ENCODE data around the gene IFIT1.
"Not testable (repeated sequence)": the region's sequence is repeated elsewhere in the genome, so short reads cannot be mapped to it uniquely, and the experiment has no call there.

Gene IFIT1

DNA sequence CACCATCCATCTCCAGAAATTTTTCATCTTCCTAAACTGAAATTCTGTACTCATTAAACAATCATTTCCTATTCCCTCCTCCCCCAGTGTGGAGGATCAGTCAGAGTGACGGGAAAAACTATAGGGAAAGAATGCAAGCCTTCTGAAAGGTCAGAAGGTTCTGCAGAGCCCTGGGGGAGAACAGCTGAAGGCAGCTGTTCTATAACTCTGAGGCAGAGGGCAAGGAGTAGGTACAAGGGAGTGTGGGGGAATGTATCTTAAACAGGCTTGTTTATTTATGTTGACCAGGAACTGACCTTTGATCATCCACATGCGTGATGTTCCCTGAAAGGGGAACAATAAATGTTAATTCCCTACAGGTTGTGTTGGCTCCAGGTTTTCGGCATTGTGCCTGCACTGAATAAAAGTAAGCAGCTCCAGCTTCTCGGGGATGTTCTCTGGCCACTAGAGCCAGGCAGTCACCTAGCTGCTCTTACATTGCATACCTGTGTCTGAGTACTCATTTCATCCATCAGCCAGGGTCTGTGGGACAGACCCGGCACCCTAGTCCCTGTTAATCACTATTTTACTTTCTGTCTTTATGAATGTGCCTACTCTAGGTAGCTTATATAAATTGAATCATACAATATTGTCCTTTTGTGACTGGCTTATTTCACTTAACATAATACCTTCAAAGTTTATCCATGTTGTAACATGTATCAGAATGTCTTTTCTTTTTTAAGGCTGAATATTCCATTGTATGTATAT is 5.8 kb downstream of the IFIT1 start:
- no peak for DNase-seq (ENCODE audit: low read depth)

DNA sequence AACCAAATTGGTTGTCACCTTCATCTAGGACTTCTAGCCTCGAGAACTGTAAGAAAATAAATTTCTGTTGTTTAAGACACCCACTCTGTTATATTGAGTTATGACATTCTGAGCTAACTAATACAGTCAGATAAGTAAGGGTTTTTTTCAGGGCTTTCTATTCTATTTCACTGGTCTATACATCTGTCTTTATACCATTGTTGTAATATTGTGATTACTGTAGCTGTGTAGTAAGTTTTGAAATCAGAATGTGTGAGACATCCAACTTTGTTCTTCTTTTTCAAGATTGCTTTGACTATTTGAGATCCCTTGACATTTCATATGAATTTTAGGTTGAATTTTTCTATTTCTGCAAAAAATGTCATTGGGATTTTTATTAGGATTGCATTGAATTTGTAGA is 7.5 kb downstream of the IFIT1 start:
- no peak for DNase-seq (ENCODE audit: low read depth)

DNA sequence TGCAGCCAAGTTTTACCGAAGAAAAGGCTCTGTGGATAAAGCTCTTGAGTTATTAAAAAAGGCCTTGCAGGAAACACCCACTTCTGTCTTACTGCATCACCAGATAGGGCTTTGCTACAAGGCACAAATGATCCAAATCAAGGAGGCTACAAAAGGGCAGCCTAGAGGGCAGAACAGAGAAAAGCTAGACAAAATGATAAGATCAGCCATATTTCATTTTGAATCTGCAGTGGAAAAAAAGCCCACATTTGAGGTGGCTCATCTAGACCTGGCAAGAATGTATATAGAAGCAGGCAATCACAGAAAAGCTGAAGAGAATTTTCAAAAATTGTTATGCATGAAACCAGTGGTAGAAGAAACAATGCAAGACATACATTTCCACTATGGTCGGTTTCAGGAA is 10.6 kb downstream of the IFIT1 start:
- DNase-seq (ENCODE audit: low read depth) = no peak

DNA sequence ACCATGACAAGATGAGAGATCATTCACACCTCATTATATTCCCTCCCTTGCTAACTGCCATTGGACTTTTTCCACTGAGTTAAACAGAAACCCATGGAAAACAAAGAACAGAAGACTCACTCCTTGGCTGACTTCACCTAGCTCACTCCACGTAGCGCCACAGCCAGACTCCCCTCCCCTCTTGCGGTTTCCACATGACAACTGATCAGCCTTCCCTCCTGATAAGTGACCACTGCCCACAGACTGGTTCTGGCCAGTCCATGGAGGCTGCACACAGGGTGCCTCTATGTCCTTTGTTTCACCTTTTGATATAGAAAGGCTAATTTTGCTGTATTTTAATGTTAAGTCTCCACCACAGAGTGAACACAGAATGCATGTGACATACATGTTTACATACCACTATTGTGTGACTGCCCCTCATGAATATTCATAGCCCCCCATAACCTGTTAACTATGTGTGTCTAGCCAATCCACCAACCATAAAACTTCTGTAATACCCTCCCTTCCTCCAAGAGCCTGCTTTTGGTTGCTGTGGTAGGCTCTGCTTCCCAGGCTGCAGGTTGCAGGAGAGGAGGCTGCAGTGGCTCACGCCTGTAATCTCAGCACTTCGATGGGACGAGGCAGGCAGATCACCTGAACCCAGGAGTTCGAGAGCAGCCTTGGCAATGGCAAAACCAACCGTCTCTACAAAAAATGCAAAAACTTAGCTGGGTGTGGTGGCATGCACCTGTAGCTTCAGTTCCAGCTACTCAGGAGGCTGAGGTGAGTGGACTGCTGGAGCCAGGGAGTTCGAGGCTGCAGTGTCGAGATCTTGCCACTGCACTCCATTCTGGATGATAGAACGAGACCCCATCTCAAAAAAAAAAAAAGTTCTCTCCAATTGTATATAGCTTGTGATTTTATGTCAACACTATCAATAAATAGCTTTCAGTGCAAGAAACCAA is 12.0 kb downstream of the IFIT1 start:
- DNase-seq (ENCODE audit: low read depth) = no peak

DNA sequence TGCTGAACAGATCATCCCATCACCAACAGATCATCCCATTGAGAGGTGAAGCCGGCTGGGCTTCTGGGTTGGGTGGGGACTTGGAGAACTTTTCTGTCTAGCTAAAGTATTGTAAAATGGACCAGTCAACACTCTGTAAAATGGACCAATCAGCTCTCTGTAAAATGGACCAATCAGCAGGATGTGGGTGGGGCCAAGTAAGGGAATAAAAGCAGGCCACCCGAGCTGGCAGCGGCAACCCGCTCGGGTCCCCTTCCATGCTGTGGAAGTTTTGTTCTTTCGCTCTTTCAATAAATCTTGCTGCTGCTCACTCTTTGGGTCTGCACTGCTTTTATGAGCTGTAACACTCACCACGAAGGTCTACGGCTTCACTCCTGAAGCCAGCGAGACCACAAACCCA is 13.8 kb downstream of the IFIT1 start:
- DNase-seq (ENCODE audit: low read depth) = not testable (repeated sequence)

DNA sequence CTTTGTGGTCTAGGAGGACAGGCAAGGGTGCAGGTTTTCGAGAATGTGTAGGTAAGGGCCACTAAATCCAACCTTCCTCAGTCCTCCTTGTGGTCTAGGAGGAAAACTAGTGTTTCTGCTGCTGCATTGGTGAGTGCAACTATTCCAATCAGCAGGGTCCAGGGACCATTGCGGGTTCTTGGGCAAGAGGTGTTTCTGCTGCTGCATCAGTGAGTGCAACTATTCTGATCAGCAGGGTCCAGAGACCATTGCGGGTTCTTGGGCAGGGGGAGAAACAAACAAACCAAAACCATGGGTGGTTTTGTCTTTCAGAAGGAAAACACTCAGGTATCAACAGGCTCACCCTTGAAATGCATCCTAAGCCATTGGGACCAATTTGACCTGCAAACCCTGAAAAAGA is 15.4 kb downstream of the IFIT1 start:
- not testable (repeated sequence) for DNase-seq (ENCODE audit: low read depth)

DNA sequence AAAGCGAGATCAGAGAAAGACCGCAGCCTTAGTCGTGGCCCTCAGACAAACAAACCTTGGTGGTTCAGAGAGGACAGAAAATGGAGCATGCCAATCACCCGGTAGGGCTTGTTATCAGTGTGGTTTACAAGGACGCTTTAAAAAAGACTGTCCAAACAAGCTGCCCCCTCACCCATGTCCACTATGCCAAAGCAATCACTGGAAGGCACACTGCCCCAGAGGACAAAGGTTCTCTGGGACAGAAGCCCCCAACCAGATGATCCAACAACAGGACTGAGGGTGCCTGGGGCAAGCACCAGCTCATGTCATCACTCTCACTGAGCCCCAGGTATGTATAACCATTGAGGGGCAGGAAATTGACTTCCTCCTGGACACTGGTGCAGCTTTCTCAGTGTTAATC is 16.9 kb downstream of the IFIT1 start:
- DNase-seq (ENCODE audit: low read depth) = not testable (repeated sequence)

DNA sequence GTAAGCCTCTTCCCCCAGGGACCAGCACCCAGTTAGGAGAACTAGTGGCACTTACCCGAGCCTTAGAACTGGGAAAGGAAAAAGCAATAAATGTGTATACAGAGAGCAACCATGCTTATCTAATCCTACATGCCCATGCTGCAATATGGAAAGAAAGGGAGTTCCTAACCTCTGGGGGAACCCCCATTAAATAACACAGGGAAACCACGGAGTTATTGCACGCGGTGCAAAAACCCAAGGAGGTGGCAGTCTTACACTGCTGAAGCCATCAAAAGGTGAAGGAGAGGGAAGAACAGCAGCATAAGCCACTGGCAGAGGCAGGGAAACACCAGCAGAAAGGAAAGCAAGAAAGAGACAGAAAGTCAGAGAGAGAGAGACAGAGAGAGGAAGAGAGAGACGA is 18.1 kb downstream of the IFIT1 start:
- DNase-seq (ENCODE audit: low read depth) = not testable (repeated sequence)

DNA sequence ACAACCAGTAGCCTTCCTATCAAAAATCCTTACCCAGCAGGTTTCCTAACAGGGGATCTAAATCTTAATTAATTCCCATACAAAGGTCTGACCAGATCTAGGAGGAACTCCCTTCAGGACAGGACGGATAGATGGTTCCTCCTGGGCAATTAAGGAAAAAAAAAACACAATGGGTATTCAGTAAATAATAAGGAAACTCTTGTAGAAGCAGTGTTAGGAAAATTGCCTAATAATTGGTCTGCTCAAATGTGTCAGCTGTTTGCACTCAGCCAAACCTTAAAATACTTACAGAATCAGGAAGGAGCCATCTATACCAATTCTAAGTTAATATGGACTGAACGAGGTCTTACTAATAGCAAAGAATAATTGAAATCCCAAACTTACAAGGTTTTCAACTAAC is 18.7 kb downstream of the IFIT1 start:
- not testable (repeated sequence) for DNase-seq (ENCODE audit: low read depth)

DNA sequence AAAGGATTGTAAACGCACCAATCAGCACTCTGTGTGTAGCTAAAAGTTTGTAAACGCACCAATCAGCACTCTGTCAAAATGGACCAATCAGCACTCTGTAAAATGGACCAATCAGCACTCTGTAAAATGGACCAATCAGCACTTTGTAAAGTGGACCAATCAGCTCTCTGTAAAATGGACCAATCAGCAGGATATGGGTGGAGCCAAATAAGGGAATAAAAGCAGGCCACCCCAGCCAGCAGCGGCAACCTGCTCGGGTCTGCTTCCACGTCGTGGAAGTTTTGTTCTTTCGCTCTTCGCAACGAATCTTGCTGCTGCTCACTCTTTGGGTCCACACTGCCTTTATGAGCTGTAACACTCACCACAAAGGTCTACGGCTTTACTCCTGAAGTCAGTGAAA is 19.9 kb downstream of the IFIT1 start:
- not testable (repeated sequence) for DNase-seq (ENCODE audit: low read depth)

DNA sequence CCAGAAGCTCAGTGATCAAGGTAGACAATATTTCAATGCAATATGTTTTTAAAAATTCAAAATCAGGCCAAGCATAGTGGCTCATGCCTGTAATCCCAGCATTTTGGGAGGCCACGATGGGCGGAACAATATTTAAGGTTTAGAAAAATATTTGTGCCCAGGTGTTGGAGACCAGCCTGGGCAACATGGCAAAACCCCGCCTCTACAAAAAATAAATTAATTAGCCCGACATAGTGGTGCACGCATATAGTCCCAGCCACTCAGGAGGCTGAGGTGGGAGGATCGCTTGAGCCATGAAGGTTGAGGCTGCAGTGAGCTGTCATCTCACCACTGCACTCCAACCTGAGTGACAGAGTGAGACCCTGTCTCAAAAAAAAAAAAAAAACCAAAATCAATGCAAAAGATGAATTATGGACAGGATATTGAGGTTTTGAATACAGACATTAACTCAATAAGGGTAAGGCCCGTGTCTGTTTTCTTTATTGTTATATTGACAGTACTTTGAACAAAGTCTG is 21.0 kb downstream of the IFIT1 start:
- DNase-seq (ENCODE audit: low read depth) = no peak

DNA sequence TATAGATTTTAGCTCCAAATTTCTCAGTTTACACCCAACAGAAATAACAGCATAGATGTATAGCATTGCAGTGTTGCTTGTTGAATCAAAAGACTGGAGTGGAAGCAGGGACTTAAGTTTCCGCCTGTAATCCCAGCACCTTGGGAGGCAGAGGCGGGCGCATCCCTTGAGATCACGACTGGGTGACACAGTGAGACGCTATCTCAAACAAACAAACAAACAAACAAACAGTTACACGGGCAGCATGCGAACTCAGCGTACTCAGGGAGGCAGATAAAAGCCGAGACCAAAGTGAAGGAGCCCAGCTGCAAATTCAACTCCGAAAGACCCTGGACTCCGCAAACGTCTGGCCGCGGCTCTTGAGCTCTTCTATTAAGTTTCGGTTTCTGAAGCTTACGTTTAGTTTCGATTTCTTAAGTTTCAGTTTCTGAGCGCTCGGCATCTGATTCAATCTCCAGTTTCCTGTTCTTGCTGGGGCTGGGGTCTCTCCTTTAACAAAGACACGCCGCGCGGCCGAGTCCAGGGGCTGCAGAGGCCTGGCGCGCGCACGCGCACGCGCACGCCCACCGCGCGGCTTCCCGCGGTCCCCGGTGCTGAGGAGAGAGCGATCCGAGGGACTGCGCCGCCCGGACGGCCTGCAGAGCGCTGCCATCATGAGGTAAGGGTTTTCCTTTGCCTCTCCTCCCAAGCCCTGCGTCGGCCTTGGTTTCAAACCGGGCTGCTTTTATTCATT is 21.9 kb downstream of the IFIT1 start, which contains the start of gene IFIT5:
TSS of gene IFIT5 (plus strand) at position 423 of the 733 bp plus-strand sequence. CDS start at position 654, 231 bp downstream.
- peak; percentile 50 for DNase-seq (ENCODE audit: low read depth)

DNA sequence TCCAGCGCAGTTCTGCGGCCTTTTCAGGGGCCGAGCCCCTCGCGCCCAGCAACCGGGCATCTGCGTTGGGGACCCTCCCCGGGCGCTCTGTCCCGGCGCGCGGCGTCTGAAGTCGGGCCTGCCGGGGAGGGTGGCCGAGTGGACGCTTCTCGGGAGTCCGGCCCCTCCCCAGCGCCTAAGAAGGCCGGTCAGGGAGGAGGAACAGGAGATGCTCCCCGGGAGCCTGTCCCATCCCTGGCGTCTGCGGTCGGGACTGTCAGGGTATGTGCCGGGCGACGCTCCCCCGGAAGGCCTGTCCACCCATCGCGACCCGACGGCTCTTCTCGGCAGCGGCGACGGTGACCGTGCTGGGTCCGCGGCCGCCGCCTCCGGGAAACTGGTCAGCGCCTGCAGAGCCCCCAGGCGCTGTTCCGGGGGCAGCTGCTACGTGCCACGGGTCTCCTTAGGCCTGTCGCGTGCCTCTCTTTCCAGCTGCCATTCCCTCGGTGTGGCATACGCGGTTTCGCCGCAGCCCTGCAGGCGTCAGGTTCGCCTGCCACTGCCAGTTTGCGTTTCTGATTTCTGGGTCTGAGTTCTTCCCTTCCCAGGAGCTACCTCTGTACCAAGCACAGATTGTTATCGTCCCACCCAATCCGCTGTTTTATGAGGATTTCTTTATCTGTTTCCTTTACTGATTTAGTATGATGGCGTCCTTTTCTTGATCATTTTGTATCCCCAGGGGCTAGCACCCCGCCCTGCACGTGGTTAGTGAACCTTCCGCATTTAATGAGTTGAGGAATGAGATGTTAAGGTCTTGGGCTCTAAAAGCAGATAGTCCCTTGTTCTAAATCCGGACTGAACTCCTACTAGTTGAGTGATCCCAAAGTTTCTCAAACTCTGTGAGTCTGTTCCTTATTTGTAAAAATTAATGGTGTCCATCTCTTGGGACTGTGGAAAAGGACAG is 22.7 kb downstream of the IFIT1 start:
- peak; percentile 10 for DNase-seq (ENCODE audit: low read depth)

DNA sequence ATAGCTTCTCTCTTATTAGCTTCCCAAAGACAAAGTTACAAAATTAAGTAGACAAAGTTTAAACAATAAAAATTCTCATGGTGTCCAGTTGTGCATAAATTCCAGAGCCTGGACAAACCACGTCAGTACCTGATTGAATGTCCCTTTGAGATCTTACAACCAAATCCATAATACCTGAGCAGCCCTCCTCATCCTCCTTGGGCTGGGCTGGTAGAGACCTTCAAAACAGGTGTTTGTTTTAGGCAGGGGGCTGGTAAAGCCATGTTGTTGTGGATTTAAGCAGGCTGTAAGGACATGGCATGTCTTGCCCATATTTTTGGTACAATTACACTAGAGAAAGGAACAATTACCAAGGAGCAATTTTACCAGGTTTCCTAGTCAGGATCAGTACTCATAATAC is 24.0 kb downstream of the IFIT1 start:
- DNase-seq (ENCODE audit: low read depth) = no peak

DNA sequence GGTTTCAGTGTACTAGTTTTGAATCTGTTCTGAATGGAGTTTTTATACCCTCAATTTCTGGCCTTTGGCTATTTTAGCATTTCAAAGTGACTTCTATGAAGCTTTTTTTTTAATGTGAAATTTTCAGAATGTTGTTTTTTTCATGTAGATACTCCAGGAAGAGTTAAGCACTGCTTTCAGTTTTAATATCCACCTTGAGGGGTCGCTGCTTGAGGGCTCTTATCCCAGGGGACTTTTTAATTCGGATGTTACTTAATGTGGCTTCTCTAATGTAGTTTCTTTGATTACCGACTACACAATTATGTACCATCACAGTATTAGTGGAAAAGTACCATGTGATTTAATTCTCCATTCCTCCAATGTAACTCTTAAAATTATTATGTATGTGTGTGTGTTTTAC is 27.1 kb downstream of the IFIT1 start:
- DNase-seq (ENCODE audit: low read depth) = peak; percentile 7

DNA sequence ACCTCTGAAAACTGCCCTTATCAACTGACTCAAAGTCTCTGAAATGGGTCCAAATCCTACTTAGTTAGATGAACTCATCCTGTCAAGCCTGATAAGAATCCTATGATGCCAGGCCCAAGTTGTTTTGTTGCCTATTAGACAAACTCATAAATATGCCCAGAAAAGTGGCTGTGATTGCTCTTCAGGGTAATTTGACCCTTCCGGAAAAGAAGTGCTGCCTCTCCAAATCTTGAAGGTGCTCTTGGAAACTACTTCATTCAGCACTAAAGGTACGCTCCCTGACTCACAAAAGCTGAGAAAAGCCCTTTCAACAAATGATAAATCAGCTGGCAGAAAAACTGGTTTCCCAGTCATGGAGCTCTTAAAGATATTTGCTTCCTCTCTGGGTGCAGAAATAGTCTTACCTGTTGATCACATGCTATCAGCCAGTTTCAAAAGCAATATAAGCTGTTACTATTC is 28.6 kb downstream of the IFIT1 start:
- DNase-seq (ENCODE audit: low read depth) = no peak

DNA sequence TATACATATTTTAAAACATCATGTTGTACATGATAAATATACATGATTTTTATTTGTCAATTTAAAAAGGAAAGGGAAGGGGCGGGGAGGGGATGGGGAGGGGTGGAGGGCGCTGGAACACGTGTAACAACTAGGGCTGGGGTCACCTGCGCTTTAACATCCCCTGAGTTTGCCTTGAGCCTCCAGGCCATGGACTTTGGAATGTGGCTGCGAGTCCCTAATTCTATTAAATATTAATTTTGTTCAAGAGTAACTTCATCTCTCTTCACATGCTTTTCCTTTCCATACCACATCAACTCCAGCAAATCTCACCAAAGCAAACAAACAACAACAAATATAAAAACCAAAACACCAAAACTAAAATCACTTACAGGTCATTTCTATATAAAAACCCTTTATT is 32.6 kb downstream of the IFIT1 start:
- DNase-seq (ENCODE audit: low read depth) = no peak

DNA sequence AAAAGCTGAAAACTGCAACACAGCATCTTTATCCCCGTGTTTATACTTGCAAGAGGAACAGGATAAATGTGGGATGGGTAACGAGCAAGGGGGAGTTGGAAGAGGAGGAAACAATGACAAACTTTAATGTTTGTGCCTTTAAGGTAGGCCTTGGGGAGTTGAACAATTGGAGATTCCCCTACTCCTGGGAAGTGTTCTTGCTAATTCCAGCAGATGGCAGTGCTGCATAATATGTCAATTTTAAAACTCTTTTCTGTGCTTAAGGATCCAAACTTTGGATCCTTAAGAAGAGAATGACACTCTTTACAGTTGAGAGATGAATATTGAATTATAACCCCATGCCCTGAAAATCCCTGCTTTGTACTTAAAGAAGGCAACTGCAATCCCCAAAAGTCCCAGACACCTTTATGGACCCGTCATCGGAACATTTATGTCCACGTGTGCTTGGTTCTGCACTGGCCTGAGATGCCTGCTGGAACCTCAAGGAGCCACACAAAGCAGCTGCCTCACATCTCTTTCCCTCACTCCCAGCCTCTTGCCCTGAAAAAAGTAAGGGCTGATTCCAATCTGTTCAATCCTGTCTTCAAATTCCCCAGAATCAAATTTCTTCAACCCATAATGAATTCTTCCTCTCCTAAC is 33.9 kb downstream of the IFIT1 start:
- no peak for DNase-seq (ENCODE audit: low read depth)

DNA sequence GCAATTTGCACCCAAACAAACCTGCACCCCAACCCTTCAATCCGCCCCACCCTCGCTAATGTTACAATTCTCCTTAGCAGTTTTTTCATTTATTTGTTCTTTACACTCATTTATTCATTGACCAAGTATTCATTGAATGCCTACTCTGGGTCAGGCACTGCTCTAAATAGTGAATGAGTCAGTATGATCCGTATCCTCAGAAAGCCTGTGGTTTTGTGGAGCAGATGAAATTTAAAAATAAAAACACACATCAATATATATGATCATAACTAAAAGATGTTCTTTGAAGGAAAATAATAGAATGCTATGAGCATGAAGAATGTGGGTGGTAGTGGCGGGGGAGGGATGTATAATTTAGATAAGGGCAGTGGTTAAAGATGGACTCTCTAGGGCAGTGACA is 35.2 kb downstream of the IFIT1 start:
- DNase-seq (ENCODE audit: low read depth) = no peak

DNA sequence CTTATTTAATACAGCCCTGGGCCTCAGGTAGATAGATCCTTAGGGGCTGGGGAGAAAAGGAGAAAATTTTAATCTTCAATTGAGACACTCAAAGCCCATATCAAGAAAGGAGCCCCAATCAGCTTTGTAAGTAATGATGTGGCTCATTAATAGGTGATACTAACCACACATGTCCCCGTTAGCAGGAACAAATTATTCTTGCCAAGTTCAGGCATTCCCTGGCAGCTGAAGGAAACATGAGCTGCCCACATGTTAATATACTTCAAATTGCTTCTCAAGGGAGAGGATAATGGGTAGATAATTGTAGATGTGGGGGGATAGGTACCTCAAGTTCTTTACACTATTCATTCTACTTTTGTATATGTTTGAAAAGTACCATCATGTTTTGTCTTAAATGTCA is 36.5 kb downstream of the IFIT1 start:
- no peak for DNase-seq (ENCODE audit: low read depth)

All from T-helper 22 cell (primary cell).